Measurements from ENCODE around the gene PAK4. TPM values are rescaled to one million over a fixed set of nuclear protein-coding genes. Genes with fewer than 3 reads are reported as not detected.

PAK4 gene
- total RNA-seq, 1 experiment from 2014 or later = 63.1 TPM

- Histone ChIP-seq H3K23me2 (ENCODE audit: insufficient read length, low read depth, low read length, poor library complexity, severe bottlenecking) (peaks cover 3% of the 10 kb centered on the region), H4K5ac (ENCODE audit: insufficient read length, low read depth, low read length) (no peak overlapping the region), H4K91ac (ENCODE audit: insufficient read length, low read depth, low read length) (no peak overlapping the region), H3K79me2 (ENCODE audit: insufficient read depth, low read length) (no peaks in the 10 kb centered on the region), H3K27ac (ENCODE audit: insufficient read length, low read depth, low read length) (no peak overlapping the region), H3K4ac (ENCODE audit: low read depth, low read length) (no peak overlapping the region), H2AK5ac (ENCODE audit: insufficient read length, low read length) (no peak overlapping the region), H3K23ac (ENCODE audit: insufficient read length, low read depth, low read length) (no peak overlapping the region), H2BK20ac (ENCODE audit: low read depth, low read length, poor library complexity, severe bottlenecking) (no peak overlapping the region), H3T11ph (ENCODE audit: low read length) (no peak overlapping the region), H4K8ac (replicated peaks; ENCODE audit: insufficient read length, low read depth, low read length) (no peak overlapping the region), H2BK15ac (ENCODE audit: low read depth, low read length) (no peak overlapping the region), H2BK12ac (ENCODE audit: insufficient read length, low read depth, low read length) (no peak overlapping the region), H3K56ac (ENCODE audit: insufficient read length, low read depth, low read length) (no peak overlapping the region), H3K4me2 (ENCODE audit: insufficient read depth, insufficient read length, low read length) (no peak overlapping the region), H3K4me1 (ENCODE audit: insufficient read depth, low read length) (no peaks in the 10 kb centered on the region; the same call in 1 of the 2 replicates), H2AFZ (ENCODE audit: low read length) (no peak overlapping the region), H3K14ac (ENCODE audit: insufficient read depth, low read length) (no peak overlapping the region; the same call in 1 of the 2 replicates), H3K9ac (ENCODE audit: extremely low read depth, insufficient read length, low read length) (no peak overlapping the region), H4K20me1 (ENCODE audit: control insufficient read depth, insufficient read depth, insufficient read length) (no peaks in the 10 kb centered on the region), H2BK5ac (ENCODE audit: insufficient read length, low read length) (no peak overlapping the region), H3K27me3 (ENCODE audit: insufficient read depth, low read length) (no peaks in the 10 kb centered on the region), H3K9me3 (ENCODE audit: control insufficient read depth, low read depth, low read length) (no peaks in the 10 kb centered on the region), H2BK120ac (ENCODE audit: low read depth, low read length, poor library complexity, severe bottlenecking) (no peak overlapping the region), H3K18ac (ENCODE audit: insufficient read length, low read depth, low read length) (no peak overlapping the region), H3K79me1 (ENCODE audit: insufficient read depth, low read depth, low read length, poor library complexity, severe bottlenecking) (no peaks in the 10 kb centered on the region)
- TF ChIP-seq CTCF (conservative IDR thresholded peaks at IDR 0.05) = no peak
- H3K4me3 Mint-ChIP-seq = no peak overlapping the region; a peak in 1 of 5 replicates
- no peaks in the 10 kb centered on the region for H3K27me3 Mint-ChIP-seq (ENCODE audit: low read depth)
- peaks cover 2 to 26% (median 19%) of the 10 kb centered on the region in 3 experiments; a peak in 6 of 7 replicates for H3K36me3 Mint-ChIP-seq (ENCODE audit: insufficient read depth in 1 of 3, low read depth in 3 of 3)
- DNase-seq = no peak
- H3K9me3 Mint-ChIP-seq = no peaks in the 10 kb centered on the region
- H3K27ac Mint-ChIP-seq = peak overlapping the region in 2 of 3 experiments; percentile 34 to 74; a peak in 1 of 7 replicates
- WGBS (ENCODE audit: extremely low coverage, insufficient read length, low lambda C conversion rate) = no CpG with 5 or more reads among the region's 17 CpGs
- H3K4me1 Mint-ChIP-seq = peaks cover 15 to 24% of the 10 kb centered on the region in 2 experiments
Measured at GRCh38 chr19:39170386-39171231, 45.0 kb downstream of the PAK4 start.

Data from H9 (cell line).